ENCODE results near the gene TMEM218.

- no peak for TF ChIP-seq CTCF (IDR thresholded peaks at IDR 0.05)
- no peak for TF ChIP-seq POLR2A (IDR thresholded peaks at IDR 0.05)
Measured at GRCh38 chr11:125105926-125106325, 5.5 kb downstream of the TMEM218 start.

Measured in thyroid gland (tissue), 4 donors.